A673 (cell line): Measurements from ENCODE around the gene PRKCB.

Source experiments
- CTCF ChIP-seq: fragments of 300-800, 200-600 bp; sonication (generic); conservative IDR thresholded peaks from 2 replicates; pipeline ENCODE4 v1.5.1; 2017; ENCODE audit warnings: low read depth, mild to moderate bottlenecking, antibody characterized with exemption, low read length, moderate library complexity, mixed read lengths
- EZH2 ChIP-seq: fragments of 200-600 bp; sonication (generic); IDR thresholded peaks from 2 replicates; pipeline ENCODE4 v1.6.1; 2017; ENCODE audit warnings: borderline replicate concordance, low read depth, mild to moderate bottlenecking, mixed read lengths, antibody characterized with exemption, low read length; ENCODE audit not compliant: poor library complexity, severe bottlenecking

GRCh38 chr16:24114876-24115275 is 279.1 kb downstream of the PRKCB start:
- TF ChIP-seq CTCF, result no peak
- no peak for TF ChIP-seq EZH2
